H1 (cell line): Measurements from ENCODE around the gene STK33. TPM values are rescaled to one million over a fixed set of nuclear protein-coding genes. Genes with fewer than 3 reads are reported as not detected.

ENCODE experiments used
- CREB1 ChIP-seq: IDR thresholded peaks from 2 replicates; pipeline ENCODE4 v1.6.1; 2012; ENCODE audit warnings: inconsistent platforms
- FOSL1 ChIP-seq: IDR thresholded peaks from 2 replicates; pipeline ENCODE4 v1.6.1; 2011; ENCODE audit warnings: mild to moderate bottlenecking, low read depth, low read length, moderate library complexity; ENCODE audit not compliant: insufficient read depth
- KDM4A ChIP-seq: IDR thresholded peaks from one replicate; pipeline ENCODE4 v1.7.1; 2012; ENCODE audit warnings: low read depth, mild to moderate bottlenecking, moderate library complexity, low read length, inconsistent platforms; ENCODE audit not compliant: severe bottlenecking
- SIX5 ChIP-seq: IDR thresholded peaks from 2 replicates; pipeline ENCODE4 v1.6.1; 2011; ENCODE audit warnings: mild to moderate bottlenecking, low read depth, low read length
- SUZ12 ChIP-seq: fragments of 200-600 bp; sonication (generic); IDR thresholded peaks from 2 replicates; pipeline ENCODE4 v1.6.1; 2012; ENCODE audit warnings: mild to moderate bottlenecking, inconsistent platforms, low read length, moderate library complexity, mixed read lengths
- polyA plus RNA-seq, 7 experiments: library from polyadenylated mRNA; depleted of rRNA in 3 of 7; stranded (reverse) in 5 of 7; unstranded in 2 of 7; fragments of >200 nt in 5 of 7; fragments of 200-250 nt in 2 of 7; gene quantifications; 1 replicate in 5 of 7; 2 replicates in 1 of 7; 4 replicates in 1 of 7; pipeline versions ENCODE4 v1.2.1 to v1.2.3, GENCODE V29; 2011 to 2013; ENCODE audit warnings: missing spikeins in 2 of 7, mixed read lengths in 2 of 7
- total RNA-seq: library from RNA; stranded (reverse); fragmentation: NEBNext Ultra II Directional; extraction: Animal tissue kit (Norgen Biotek cat#: 25700); gene quantifications from 2 replicates; pipeline ENCODE4 v1.2.1, GENCODE V29; 2021
- TF ChIP-seq, protein P1 (sequence below): IDR thresholded peaks from 2 replicates; pipeline ENCODE4 v1.6.1; 2012; ENCODE audit warnings: low read length, inconsistent platforms

Gene STK33
- total and polyA plus RNA-seq, 2 of the 8 experiments (the other 6 are each of a cell fraction or from before 2014, with no cell fraction given), result 8.8 to 25.1 TPM

DNA sequence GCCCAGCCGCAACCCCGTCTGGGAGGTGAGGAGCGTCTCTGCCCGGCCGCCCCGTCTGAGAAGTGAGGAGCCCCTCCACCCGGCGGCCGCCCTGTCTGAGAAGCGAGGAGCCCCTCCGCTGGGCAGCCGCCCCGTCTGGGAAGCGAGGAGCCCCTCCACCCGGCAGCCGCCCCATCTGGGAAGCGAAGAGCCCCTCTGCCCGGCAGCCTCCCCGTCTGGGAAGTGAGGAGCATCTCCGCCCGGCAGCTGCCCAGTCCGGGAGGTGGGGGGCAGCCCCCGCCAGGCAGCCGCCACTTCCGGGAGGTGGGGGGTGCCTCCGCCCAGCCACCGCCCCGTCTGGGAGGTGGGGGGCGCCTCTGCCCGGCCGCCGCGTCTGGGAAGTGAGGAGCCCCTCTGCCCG, 70.6 kb downstream of the STK33 start (continued):
- TF ChIP-seq SIX5 (no peak), KDM4A (no peak), FOSL1 (no peak), CREB1 (no peak), SUZ12 (no peak)
- TF ChIP-seq, protein P1, sequence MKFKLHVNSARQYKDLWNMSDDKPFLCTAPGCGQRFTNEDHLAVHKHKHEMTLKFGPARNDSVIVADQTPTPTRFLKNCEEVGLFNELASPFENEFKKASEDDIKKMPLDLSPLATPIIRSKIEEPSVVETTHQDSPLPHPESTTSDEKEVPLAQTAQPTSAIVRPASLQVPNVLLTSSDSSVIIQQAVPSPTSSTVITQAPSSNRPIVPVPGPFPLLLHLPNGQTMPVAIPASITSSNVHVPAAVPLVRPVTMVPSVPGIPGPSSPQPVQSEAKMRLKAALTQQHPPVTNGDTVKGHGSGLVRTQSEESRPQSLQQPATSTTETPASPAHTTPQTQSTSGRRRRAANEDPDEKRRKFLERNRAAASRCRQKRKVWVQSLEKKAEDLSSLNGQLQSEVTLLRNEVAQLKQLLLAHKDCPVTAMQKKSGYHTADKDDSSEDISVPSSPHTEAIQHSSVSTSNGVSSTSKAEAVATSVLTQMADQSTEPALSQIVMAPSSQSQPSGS, result no peak
